ENCODE results near the gene LAMTOR5.

GRCh38 chr1:110385369-110385768 is 22.1 kb downstream of the LAMTOR5 start:
- TF ChIP-seq POLR2AphosphoS5 (IDR thresholded peaks at IDR 0.05; ENCODE audit: borderline replicate concordance, low read depth, low read length) = no peak
- TF ChIP-seq EZH2 (IDR thresholded peaks at IDR 0.05) = no peak

Measured in SK-N-MC (cell line).